Fibroblast of lung (primary cell): ENCODE measurements around the gene MTM1. TPM values are rescaled to one million over a fixed set of nuclear protein-coding genes. Genes with fewer than 3 reads are reported as not detected.

Experiments used
- DNase-seq, 2 donors: peaks; one replicate each; pipeline versions ENCODE4 v3.0.0 to v3.0.0-alpha.2; 2010; ENCODE audit warnings: low read depth in 2 of 2
- H2AFZ ChIP-seq: 2 replicates; pipeline ENCODE4 v1.5.1; 2012; ENCODE audit warnings: low read length, control low read depth, inconsistent platforms
- H3K27ac ChIP-seq: 2 replicates; pipeline ENCODE4 v1.5.1; 2011; ENCODE audit warnings: low read length, control low read depth; ENCODE audit not compliant: insufficient read depth
- H3K27me3 ChIP-seq: 2 replicates; pipeline ENCODE4 v1.5.1; 2011; ENCODE audit warnings: mild to moderate bottlenecking, low read length; ENCODE audit not compliant: control insufficient read depth, insufficient read depth
- H3K36me3 ChIP-seq: 2 replicates; pipeline ENCODE4 v1.5.1; 2011; ENCODE audit warnings: low read length; ENCODE audit not compliant: control insufficient read depth, insufficient read depth
- H3K4me1 ChIP-seq: 2 replicates; pipeline ENCODE4 v1.5.1; 2011; ENCODE audit warnings: low read length; ENCODE audit not compliant: control insufficient read depth, insufficient read depth; ENCODE audit errors: extremely low read depth
- H3K4me2 ChIP-seq: 2 replicates; pipeline ENCODE4 v1.5.1; 2011; ENCODE audit warnings: low read length, control low read depth; ENCODE audit not compliant: insufficient read depth; ENCODE audit errors: extremely low read depth
- H3K4me3 ChIP-seq, 4 experiments: fragments of 200-600 bp in 1 of 4; sonication (generic) in 1 of 4; replicated peaks in 1 of 4; 2 replicates each; pipeline ENCODE4 v1.5.1; 2011 to 2016; ENCODE audit warnings: low read length in 4 of 4, low read depth in 3 of 4, mild to moderate bottlenecking in 3 of 4, control low read depth in 2 of 4, inconsistent platforms in 1 of 4, mixed read lengths in 1 of 4; ENCODE audit not compliant: insufficient read depth in 1 of 4; ENCODE audit errors: control extremely low read depth in 1 of 4
- H3K79me2 ChIP-seq: 2 replicates; pipeline ENCODE4 v1.5.1; 2012; ENCODE audit warnings: mild to moderate bottlenecking, low read length, inconsistent platforms; ENCODE audit not compliant: control insufficient read depth, insufficient read depth
- H3K9ac ChIP-seq: 2 replicates; pipeline ENCODE4 v1.5.1; 2011; ENCODE audit warnings: mild to moderate bottlenecking, low read length, control low read depth; ENCODE audit not compliant: insufficient read depth
- H3K9me3 ChIP-seq: 2 replicates; pipeline ENCODE4 v1.5.1; 2012; ENCODE audit warnings: low read depth, low read length; ENCODE audit not compliant: control insufficient read depth, insufficient read depth
- H4K20me1 ChIP-seq: 2 replicates; pipeline ENCODE4 v1.5.1; 2011; ENCODE audit warnings: low read length; ENCODE audit not compliant: control insufficient read depth, insufficient read depth; ENCODE audit errors: extremely low read depth
- CTCF ChIP-seq, 2 donors: IDR thresholded peaks in 1 of 2; conservative IDR thresholded peaks in 1 of 2; 1 replicate in 1 of 2; 2 replicates in 1 of 2; pipeline ENCODE4 v1.5.1; 2011 to 2012; ENCODE audit warnings: low read length in 2 of 2, control low read depth in 1 of 2, inconsistent platforms in 1 of 2, low read depth in 1 of 2, mild to moderate bottlenecking in 1 of 2
- EZH2 ChIP-seq: IDR thresholded peaks from 2 replicates; pipeline ENCODE4 v1.5.1; 2012; ENCODE audit warnings: low read length, control low read depth, mild to moderate bottlenecking; ENCODE audit errors: missing control alignments
- polyA plus RNA-seq, 2 donors: library from polyadenylated mRNA; depleted of rRNA in 1 of 2; stranded (reverse) in 1 of 2; unstranded in 1 of 2; fragments of >200 nt; gene quantifications; 2 replicates each; pipeline ENCODE4 v1.2.1, GENCODE V29; 2011 to 2012; ENCODE audit warnings: missing spikeins in 1 of 2
- total RNA-seq: library from RNA; depleted of rRNA; stranded (reverse); fragments of >200 nt; gene quantifications from 2 replicates; pipeline ENCODE4 v1.2.1, GENCODE V29; 2014

MTM1 gene
- total and polyA plus RNA-seq, 2 donors (not counting 1 experiment from before 2014, with no cell fraction given), result 5.0 to 15.2 TPM

GRCh38 chrX:150544835-150545770 is 23.3 kb upstream of the MTM1 start:
- H3K27me3 ChIP-seq, result no peaks in the 10 kb centered on the region
- H3K36me3 ChIP-seq, result no peaks in the 10 kb centered on the region
- H3K4me3 ChIP-seq, result no peak overlapping the region
- DNase-seq, result no peak
- H3K9ac ChIP-seq, result no peak overlapping the region
- no peak overlapping the region for H3K27ac ChIP-seq
- H3K79me2 ChIP-seq, result no peaks in the 10 kb centered on the region
- peaks cover 3% of the 10 kb centered on the region for H3K4me1 ChIP-seq
- H4K20me1 ChIP-seq, result no peaks in the 10 kb centered on the region
- no peak overlapping the region for H3K4me2 ChIP-seq
- no peak overlapping the region for H2AFZ ChIP-seq
- TF ChIP-seq CTCF (conservative IDR thresholded peaks at IDR 0.05 in 1 of 2, IDR thresholded peaks at IDR 0.05 in 1 of 2; ENCODE audit: low read depth in 1 of 2, low read length in 2 of 2) (no peak), EZH2 (no peak)
- no peaks in the 10 kb centered on the region for H3K9me3 ChIP-seq

GRCh38 chrX:150546711-150547153 is 21.7 kb upstream of the MTM1 start:
- Histone ChIP-seq H4K20me1 (no peaks in the 10 kb centered on the region), H2AFZ (no peak overlapping the region), H3K9ac (no peak overlapping the region), H3K9me3 (no peaks in the 10 kb centered on the region), H3K4me1 (peaks cover 3% of the 10 kb centered on the region), H3K27ac (no peak overlapping the region), H3K36me3 (no peaks in the 10 kb centered on the region), H3K4me2 (no peak overlapping the region), H3K27me3 (no peaks in the 10 kb centered on the region), H3K4me3 (no peak overlapping the region), H3K79me2 (no peaks in the 10 kb centered on the region)
- no peak for TF ChIP-seq EZH2
- no peak for TF ChIP-seq CTCF (conservative IDR thresholded peaks at IDR 0.05 in 1 of 2, IDR thresholded peaks at IDR 0.05 in 1 of 2; ENCODE audit: low read depth in 1 of 2, low read length in 2 of 2)
- DNase-seq, result peak in 1 of 2 donors; percentile 4

- peak; percentile 45 to 57 for DNase-seq
- TF ChIP-seq EZH2 (no peak), CTCF (conservative IDR thresholded peaks at IDR 0.05 in 1 of 2, IDR thresholded peaks at IDR 0.05 in 1 of 2; ENCODE audit: low read depth in 1 of 2, low read length in 2 of 2) (no peak)
- Histone ChIP-seq H3K9me3 (no peaks in the 10 kb centered on the region), H2AFZ (peak overlapping the region; percentile 79), H4K20me1 (no peaks in the 10 kb centered on the region), H3K79me2 (no peaks in the 10 kb centered on the region), H3K4me1 (peaks cover 3% of the 10 kb centered on the region), H3K9ac (no peak overlapping the region), H3K4me2 (peak overlapping the region; percentile 35), H3K36me3 (no peaks in the 10 kb centered on the region), H3K27me3 (no peaks in the 10 kb centered on the region), H3K27ac (peak overlapping the region; percentile 27), H3K4me3 (peak overlapping the region in 1 of 4 experiments; percentile 38)
These were observed 20.9 kb upstream of the MTM1 start for GRCh38 chrX:150547375-150548115.
